Right ventricle myocardium inferior (tissue), 1 donor: Measurements from ENCODE around the gene BAMBI. TPM values are rescaled to one million over a fixed set of nuclear protein-coding genes. Genes with fewer than 3 reads are reported as not detected.
"Not testable (repeated sequence)": the region's sequence is repeated elsewhere in the genome, so short reads cannot be mapped to it uniquely, and the experiment has no call there.

Experiments used
- ATAC-seq: fragments of 200-7000 bp; cut with Tn5 transposase; one replicate; pipeline ENCODE4 v1.9.1; 2020; ENCODE audit warnings: mild to moderate bottlenecking, moderate library complexity
- DNase-seq: peaks from one replicate; pipeline ENCODE4 v3.0.0; 2021; ENCODE audit errors: missing footprints
- intact Hi-C: fragments of 100-400 bp; cut with DNase I; formaldehyde crosslinking; loops from one replicate; pipeline ENCODE4 v1.11.0; 2022
- long read RNA-seq: library from polyadenylated mRNA; unstranded; transcript quantifications from one replicate; pipeline ENCODE4 v2.0.0, GENCODE V29; 2021
- total RNA-seq: library from RNA; stranded (reverse); fragmentation: NEBNext Ultra II Directional; extraction: Animal tissue kit (Norgen Biotek cat#: 25700); gene quantifications from one replicate; pipeline ENCODE4 v1.2.1, GENCODE V29; 2021
- donor health status: DM: no; HTN: yes; CAD: no; lungs with severe emphysema.

Gene BAMBI, protein sequence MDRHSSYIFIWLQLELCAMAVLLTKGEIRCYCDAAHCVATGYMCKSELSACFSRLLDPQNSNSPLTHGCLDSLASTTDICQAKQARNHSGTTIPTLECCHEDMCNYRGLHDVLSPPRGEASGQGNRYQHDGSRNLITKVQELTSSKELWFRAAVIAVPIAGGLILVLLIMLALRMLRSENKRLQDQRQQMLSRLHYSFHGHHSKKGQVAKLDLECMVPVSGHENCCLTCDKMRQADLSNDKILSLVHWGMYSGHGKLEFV
- 17.9 TPM for total RNA-seq
- long read RNA-seq, transcript BAMBI-201 (3 exons, 1,877 nt) = major isoform, 15 of 15 reads
- long read RNA-seq, partial matches to known transcripts = 0 of 15 reads
- long read RNA-seq, other reads (novel, unspliced or antisense) = 0 of 15 reads

DNA sequence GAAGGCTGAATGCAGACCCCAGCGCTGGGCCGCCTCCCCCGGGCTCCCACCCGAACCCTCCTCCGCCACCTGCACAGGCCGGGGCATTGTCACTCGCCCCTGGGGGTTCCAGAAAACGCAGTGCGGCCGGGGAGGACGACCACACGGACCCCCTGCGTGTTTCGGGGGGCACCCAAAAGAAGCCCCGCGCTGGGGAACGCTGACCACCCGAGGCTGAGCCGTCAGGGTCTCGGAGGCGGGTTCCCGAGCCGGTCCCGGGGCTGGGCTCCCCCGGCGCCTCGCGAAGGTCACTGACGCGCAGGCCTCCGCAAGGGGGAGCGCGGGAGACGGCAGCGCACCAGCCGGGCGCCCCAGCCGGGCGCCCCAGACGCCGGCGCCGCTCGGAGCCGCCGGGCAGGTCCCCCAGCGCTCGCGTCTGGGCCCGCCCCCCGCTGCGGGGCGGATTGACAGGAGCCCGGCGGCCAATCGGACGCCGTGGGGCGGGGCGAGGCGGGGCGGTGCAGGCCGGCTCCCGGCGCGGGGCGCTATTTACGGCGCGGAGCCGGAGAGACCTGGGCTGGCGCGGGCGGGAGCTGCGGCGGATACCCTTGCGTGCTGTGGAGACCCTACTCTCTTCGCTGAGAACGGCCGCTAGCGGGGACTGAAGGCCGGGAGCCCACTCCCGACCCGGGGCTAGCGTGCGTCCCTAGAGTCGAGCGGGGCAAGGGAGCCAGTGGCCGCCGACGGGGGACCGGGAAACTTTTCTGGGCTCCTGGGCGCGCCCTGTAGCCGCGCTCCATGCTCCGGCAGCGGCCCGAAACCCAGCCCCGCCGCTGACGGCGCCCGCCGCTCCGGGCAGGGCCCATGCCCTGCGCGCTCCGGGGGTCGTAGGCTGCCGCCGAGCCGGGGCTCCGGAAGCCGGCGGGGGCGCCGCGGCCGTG, at the start of gene BAMBI:
Gene BAMBI, plus strand, starts transcription at position 554 of the 920 bp plus-strand sequence. CDS start 377 bp downstream, outside the sequence.
- ATAC-seq = peak; percentile 98
- intact Hi-C loops = loop anchor here (1.0 to 5.0 kb wide), 6 partner anchors 145 to 625 kb away; partner anchors contain the start of gene WAC
- peak; percentile 96 for DNase-seq

DNA sequence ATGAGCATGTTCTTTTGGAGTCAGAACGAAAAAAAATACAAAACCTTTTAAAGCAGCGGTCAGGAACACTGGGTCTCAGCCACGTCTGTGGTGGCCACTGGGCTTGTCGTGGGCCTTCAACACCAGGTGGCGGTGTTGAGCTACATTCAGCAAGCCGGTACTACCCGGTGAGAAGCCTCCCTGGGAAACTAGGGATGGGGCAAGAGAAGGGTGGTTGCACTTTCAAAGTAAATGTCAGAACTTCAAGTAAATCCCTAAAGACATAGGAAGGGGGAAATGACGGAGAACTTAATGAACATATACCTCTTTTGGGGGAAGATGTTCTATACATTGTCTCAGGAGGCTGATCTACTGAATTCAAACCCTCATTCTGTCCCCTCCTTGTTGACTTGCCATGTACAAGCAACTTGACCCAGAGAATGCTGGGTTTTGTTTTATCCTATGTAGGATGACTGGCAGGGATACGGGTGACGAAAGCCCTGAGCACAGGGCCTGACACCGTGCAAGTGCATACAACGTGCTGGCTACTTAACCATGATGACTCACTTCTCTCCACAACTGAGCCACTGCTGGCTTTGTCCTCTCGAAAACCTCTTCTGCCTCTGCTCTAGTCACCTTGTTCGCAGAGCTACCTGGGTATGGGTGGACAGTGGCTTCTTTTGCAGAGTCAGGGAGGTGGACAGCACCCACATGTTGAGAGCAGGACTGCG, 49.0 kb upstream of the BAMBI start:
- ATAC-seq (peak; percentile 87), DNase-seq (peak; percentile 85)
- intact Hi-C loops = loop anchor here (10.0 kb wide), 1 partner anchor 676 kb away; no protein-coding TSS in a partner anchor

DNA sequence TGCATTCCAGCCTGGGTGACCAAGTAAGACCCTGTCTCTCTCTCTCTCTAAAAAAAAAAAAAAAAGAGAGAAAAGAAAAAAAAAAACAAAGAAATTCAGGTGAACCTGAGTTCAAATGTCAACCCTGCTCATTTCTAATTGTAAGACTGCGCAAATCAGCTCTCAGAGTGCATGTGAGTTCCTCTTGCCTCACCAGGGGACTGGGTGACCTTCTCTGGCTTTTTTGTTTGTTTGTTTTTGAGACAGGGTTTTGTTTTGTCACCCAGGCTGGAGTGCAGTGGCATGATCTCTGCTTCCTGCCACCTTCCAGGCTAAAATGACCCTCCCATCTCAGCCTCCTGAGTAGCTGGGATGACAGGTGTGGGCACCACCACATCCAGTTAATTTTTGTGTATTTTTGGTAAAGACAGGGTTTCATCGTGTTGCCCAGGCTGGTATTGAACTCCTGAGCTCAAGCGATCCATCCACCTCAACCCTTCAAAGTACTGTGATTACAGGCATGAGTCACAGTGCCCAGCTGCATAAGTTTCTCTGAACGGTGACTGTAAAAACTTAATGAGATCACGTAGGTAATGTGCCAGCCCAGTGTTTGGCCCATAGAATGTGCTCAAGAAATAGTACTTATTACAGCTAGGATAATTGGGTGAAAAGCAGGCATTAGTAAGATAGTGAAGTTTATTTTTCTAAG, 45.3 kb upstream of the BAMBI start:
- DNase-seq = no peak
- ATAC-seq = no peak
- intact Hi-C loops = no loop called here

DNA sequence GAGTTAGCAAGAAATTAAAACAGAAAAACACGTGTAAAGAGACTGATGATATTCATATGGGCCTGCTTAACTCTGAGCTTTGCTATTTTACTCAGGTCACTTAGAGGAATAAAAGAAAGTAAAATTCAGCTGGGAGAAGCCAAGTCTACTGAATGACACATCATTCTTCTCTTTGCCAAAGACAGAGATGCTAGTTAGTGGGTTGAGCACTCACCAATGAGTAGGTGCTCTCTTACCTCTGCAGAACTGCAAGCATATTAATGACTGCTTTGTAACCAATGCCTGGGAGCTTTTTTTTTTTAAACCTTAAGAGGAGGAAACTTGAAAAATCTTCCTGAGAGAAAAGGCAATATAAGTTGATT, 44.8 kb upstream of the BAMBI start:
- no peak for ATAC-seq
- intact Hi-C loops = no loop called here
- no peak for DNase-seq

DNA sequence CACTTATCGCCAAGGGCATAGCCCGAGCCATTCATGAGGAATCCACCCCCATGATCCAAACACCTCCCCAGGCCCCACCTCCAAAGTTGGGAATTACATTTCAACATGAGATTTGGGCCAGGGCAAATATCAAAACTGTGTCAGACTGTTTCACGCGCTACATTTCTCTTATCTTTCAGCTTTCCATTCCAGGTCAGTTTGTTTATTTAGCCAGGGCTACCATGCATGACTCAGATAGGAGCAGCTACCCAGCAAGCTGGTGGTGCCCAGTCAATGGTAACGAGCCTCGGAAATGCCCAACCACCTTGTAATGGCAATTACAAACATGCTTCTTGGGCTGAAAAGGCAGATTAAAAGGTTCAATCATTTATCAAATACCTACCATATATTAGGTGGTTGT, 43.6 kb upstream of the BAMBI start:
- ATAC-seq (no peak), DNase-seq (no peak)
- intact Hi-C loops = no loop called here

DNA sequence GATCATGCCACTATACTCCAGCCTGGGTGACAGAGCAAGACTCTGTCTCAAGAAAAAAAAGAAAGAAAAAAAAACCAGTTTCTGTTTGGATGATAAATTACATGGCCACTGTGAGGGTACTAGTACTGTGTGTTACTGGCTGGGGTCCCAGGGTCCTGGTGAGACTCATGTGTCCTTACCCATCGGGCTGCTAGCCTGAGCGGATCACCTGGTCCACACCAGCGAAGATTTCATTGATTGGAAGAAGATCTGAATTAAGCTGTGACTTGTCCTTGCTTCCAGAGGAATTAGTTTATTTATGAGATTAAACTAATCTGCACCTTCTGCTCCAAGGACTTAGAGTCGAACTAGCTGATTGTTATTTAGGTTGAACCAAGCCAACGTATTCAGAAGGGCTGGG, 40.0 kb upstream of the BAMBI start:
- intact Hi-C loops = no loop called here
- DNase-seq (no peak), ATAC-seq (no peak)

- DNase-seq = no peak
- no peak for ATAC-seq
- intact Hi-C loops = no loop called here
These were observed 38.9 kb upstream of the BAMBI start for GRCh38 chr10:28638392-28638791.

GRCh38 chr10:28640551-28640950, 36.8 kb upstream of the BAMBI start:
- intact Hi-C loops = no loop called here

DNA sequence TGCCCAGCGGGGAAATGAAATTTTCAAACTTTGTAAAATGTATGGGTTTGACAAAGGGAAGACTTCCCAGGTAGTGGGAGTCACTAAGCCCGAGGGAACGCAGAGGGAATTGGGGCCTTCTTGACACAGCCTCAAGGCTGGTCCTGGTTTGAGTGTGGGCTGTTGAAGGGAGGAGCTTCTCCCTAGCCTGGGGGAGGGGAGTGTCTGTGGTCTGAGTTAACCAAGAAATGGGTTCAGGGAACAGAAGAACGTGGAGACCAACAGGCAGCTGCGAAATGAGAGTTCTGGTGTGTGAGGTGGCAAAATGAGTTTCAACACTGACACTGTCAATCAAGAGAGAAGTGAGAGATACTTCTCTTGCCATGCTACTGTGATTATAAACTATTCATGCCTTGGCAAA, 32.7 kb upstream of the BAMBI start:
- intact Hi-C loops = no loop called here
- no peak for DNase-seq
- no peak for ATAC-seq

More at GRCh38 chr10:28640551-28640950, 36.8 kb upstream of the BAMBI start:
- no peak for ATAC-seq
- no peak for DNase-seq

GRCh38 chr10:28652106-28652505, 25.2 kb upstream of the BAMBI start:
- intact Hi-C loops = no loop called here
- DNase-seq (no peak), ATAC-seq (no peak)

GRCh38 chr10:28652703-28653102, 24.6 kb upstream of the BAMBI start:
- DNase-seq (no peak), ATAC-seq (no peak)
- intact Hi-C loops = no loop called here

DNA sequence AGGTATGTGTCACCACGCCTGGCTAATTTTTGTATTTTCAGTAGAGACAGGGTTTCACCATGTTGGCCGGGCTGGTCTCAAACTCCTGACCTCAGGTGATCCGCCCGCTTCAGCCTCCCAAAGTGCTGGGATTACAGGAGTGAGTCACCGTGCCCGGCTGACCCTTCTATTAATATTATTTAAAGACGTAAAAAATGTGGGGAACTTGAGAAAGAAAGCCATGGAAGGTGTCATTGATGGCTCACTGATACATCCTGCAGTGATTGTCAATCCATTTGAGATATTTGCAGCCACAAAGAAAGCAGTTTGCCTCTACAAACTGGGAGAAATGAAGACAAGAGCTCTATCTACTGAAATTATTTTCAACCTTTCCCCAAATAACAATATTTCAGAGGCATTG, 18.5 kb upstream of the BAMBI start:
- intact Hi-C loops, DNase-seq, ATAC-seq: not testable (repeated sequence)

GRCh38 chr10:28661035-28661434, 16.3 kb upstream of the BAMBI start:
- intact Hi-C loops = loop anchor here (5.0 kb wide), 1 partner anchor 471 kb away; no protein-coding TSS in a partner anchor
- DNase-seq (no peak), ATAC-seq (no peak)

GRCh38 chr10:28663576-28664368, 13.5 kb upstream of the BAMBI start:
- intact Hi-C loops = loop anchor here (1.0 to 5.0 kb wide), 4 partner anchors 327 to 644 kb away; no protein-coding TSS in a partner anchor
- peak; percentile 92 for ATAC-seq

DNA sequence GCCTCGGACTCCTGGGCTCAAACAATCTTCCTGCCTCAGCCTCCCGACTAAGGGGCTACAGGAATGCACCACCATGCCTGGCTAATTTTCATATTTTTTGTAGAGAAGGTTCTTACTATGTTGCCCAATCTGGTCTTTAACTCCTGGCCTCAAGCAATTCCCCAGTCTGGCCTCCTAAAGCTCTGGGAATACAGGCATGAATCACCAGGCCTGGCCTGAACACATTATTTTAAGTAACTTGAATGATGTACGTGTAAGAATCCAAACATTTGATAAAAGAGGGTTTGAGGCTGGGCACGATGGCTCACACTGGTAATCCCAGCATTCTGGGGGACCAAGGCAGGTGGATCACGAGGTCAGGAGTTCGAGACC, 13.0 kb upstream of the BAMBI start:
- intact Hi-C loops = loop anchor here (1.0 to 5.0 kb wide), 3 partner anchors 326 to 640 kb away; no protein-coding TSS in a partner anchor
- peak; percentile 73 for ATAC-seq
- no peak for DNase-seq

More at GRCh38 chr10:28663576-28664368, 13.5 kb upstream of the BAMBI start:
- no peak for DNase-seq

DNA sequence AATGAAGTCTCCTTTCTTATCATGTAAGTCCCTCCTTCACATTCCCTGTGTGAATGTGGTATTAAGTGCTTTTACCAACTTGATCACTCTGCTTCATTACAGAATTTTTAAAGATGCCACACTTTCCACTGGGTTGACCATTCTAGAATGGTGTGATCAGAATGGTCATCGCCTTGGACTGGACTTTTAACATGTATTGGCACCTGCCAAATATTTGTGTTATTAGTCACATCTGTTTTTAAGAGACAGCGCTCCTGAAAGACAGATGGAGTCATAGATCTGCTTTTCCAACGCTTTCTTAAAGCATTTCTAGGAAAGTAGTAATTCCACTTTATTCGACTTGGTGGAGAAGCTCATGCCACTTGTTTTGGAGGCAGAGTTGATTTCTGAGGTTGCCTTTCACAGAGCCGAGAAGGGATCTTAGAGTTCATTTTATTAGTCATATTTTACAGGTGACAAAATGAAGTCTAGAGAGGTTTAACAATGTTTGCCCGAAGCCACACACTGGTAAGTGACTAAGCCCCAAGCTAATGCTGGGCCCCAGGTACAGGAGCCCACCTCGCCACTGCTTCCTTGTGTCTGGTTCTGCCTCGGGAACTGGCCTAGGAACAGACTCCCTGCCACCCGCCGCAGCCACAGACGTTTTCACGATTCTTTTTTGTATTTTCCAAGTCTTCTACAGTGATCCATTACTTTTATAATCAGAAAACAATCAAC, 10.4 kb upstream of the BAMBI start:
- intact Hi-C loops = no loop called here
- no peak for DNase-seq
- ATAC-seq = no peak
